SK-N-SH (cell line): Measurements from ENCODE around the gene FNDC3B. TPM values are rescaled to one million over a fixed set of nuclear protein-coding genes. Genes with fewer than 3 reads are reported as not detected.

Experiments used
- CTCF ChIA-PET: fragments of 300-600, 350-600 bp; formaldehyde crosslinking; extraction: SDS; loops from one replicate; lab custom pipeline; 2021; lab: Yijun Ruan, JAX
- POLR2A ChIA-PET: fragments of 350-600 bp; sonication (Branson Sonifier 250); formaldehyde crosslinking; extraction: SDS; loops from one replicate; lab custom pipeline; 2020; ENCODE audit warnings: antibody characterized with exemption, inconsistent platforms; lab: Yijun Ruan, JAX
- DNase-seq: peaks from one replicate; pipeline ENCODE4 v3.0.0; 2012
- H2AFZ ChIP-seq: fragments of 200-600 bp; sonication (generic); 2 replicates; pipeline ENCODE4 v1.8.1; 2016; ENCODE audit warnings: antibody characterized with exemption, mild to moderate bottlenecking, low read depth
- H3F3A ChIP-seq: fragments of 200-600 bp; sonication (generic); replicated peaks from 2 replicates; pipeline ENCODE3; 2016; ENCODE audit warnings: antibody characterized with exemption, mild to moderate bottlenecking; ENCODE audit not compliant: insufficient read depth
- H3K27ac ChIP-seq, 2 experiments: fragments of 200-500 bp in 1 of 2; fragments of 200-600 bp in 1 of 2; sonication (Bioruptor generic) in 1 of 2; sonication (generic), shearing (Covaris generic) in 1 of 2; 2 replicates each; pipeline versions ENCODE4 v1.5.1 to v1.6.1; 2014 to 2016; ENCODE audit warnings: low read depth in 2 of 2, inconsistent platforms in 1 of 2, low read length in 1 of 2, mild to moderate bottlenecking in 1 of 2, mixed read lengths in 1 of 2
- H3K27me3 ChIP-seq: fragments of 200-600 bp; sonication (generic), shearing (Covaris generic); 2 replicates; pipeline ENCODE4 v1.6.1; 2016; ENCODE audit warnings: mixed run types; ENCODE audit not compliant: insufficient read depth
- H3K36me3 ChIP-seq, 2 experiments: fragments of 200-500 bp in 1 of 2; fragments of 200-600 bp in 1 of 2; sonication (Bioruptor generic) in 1 of 2; sonication (generic) in 1 of 2; replicated peaks in 1 of 2; 2 replicates each; pipeline versions ENCODE3 to v1.5.1; 2014 to 2016; ENCODE audit warnings: low read length in 1 of 2, mild to moderate bottlenecking in 1 of 2; ENCODE audit not compliant: insufficient read depth in 2 of 2, control insufficient read depth in 1 of 2
- H3K4me1 ChIP-seq, 2 experiments: fragments of 200-500 bp in 1 of 2; fragments of 200-600 bp in 1 of 2; sonication (Bioruptor generic) in 1 of 2; sonication (generic), shearing (Covaris generic) in 1 of 2; 2 replicates each; pipeline versions ENCODE4 v1.5.1 to v1.6.1; 2014 to 2016; ENCODE audit warnings: low read depth in 1 of 2, low read length in 1 of 2, mixed run types in 1 of 2; ENCODE audit not compliant: insufficient read depth in 2 of 2, control insufficient read depth in 1 of 2
- H3K4me2 ChIP-seq: fragments of 200-600 bp; sonication (generic), shearing (Covaris generic); 2 replicates; pipeline ENCODE4 v1.6.1; 2017; ENCODE audit warnings: mixed run types
- H3K4me3 ChIP-seq, 2 experiments: fragments of 200-500 bp in 1 of 2; fragments of 200-600 bp in 1 of 2; sonication (Bioruptor generic) in 1 of 2; sonication (generic), shearing (Covaris generic) in 1 of 2; 2 replicates each; pipeline versions ENCODE4 v1.5.1 to v1.8.1; 2014 to 2016; ENCODE audit warnings: low read depth in 2 of 2, inconsistent platforms in 1 of 2, low read length in 1 of 2, mild to moderate bottlenecking in 1 of 2, mixed read lengths in 1 of 2, moderate library complexity in 1 of 2
- H3K79me2 ChIP-seq: fragments of 200-600 bp; sonication (generic); 2 replicates; pipeline ENCODE4 v1.8.1; 2017; ENCODE audit warnings: mild to moderate bottlenecking; ENCODE audit not compliant: insufficient read depth
- H3K9ac ChIP-seq: fragments of 200-600 bp; sonication (generic); 2 replicates; pipeline ENCODE4 v1.6.1; 2017; ENCODE audit warnings: mixed run types
- H3K9me2 ChIP-seq: fragments of 200-600 bp; sonication (generic); 2 replicates; pipeline ENCODE4 v1.6.1; 2017; ENCODE audit warnings: mixed run types
- H3K9me3 ChIP-seq: fragments of 200-600 bp; sonication (generic); 2 replicates; pipeline ENCODE4 v1.6.1; 2017; ENCODE audit warnings: mixed run types, mild to moderate bottlenecking, moderate library complexity
- H4K20me1 ChIP-seq: fragments of 200-600 bp; sonication (generic); 2 replicates; pipeline ENCODE4 v1.6.1; 2017; ENCODE audit warnings: mild to moderate bottlenecking, mixed run types; ENCODE audit not compliant: insufficient read depth
- CHD2 ChIP-seq: fragments of 150-350 bp; IDR thresholded peaks from 2 replicates; pipeline ENCODE4 v1.6.1; 2018; ENCODE audit warnings: low read length; ENCODE audit not compliant: partially characterized antibody
- EP300 ChIP-seq, 2 experiments: IDR thresholded peaks; 2 replicates each; pipeline versions ENCODE4 v1.4.0 to v1.6.1; 2012; ENCODE audit warnings: borderline replicate concordance in 1 of 2, low read depth in 1 of 2, low read length in 1 of 2
- FOXJ3 ChIP-seq: sonication (generic); formaldehyde crosslinking; IDR thresholded peaks from 2 replicates; pipeline ENCODE4 v1.5.1; 2020; ENCODE audit warnings: mild to moderate bottlenecking, missing genetic modification reagents
- FOXM1 ChIP-seq: IDR thresholded peaks from 2 replicates; pipeline ENCODE4 v1.4.0; 2012; ENCODE audit warnings: low read depth, mild to moderate bottlenecking
- IRF3 ChIP-seq: fragments of 150-350 bp; IDR thresholded peaks from 2 replicates; pipeline ENCODE4 v1.6.1; 2016; ENCODE audit warnings: mild to moderate bottlenecking, low read depth, low read length
- JUND ChIP-seq: IDR thresholded peaks from 2 replicates; pipeline ENCODE4 v1.4.0; 2012
- MEF2A ChIP-seq: IDR thresholded peaks from 2 replicates; pipeline ENCODE4 v1.4.0; 2012; ENCODE audit warnings: low read depth, borderline replicate concordance
- NFIC ChIP-seq: IDR thresholded peaks from 2 replicates; pipeline ENCODE4 v1.4.0; 2012; ENCODE audit warnings: borderline replicate concordance
- NRF1 ChIP-seq: IDR thresholded peaks from 2 replicates; pipeline ENCODE4 v1.6.1; 2012; ENCODE audit warnings: low read depth, mild to moderate bottlenecking, low read length
- RAD21 ChIP-seq: IDR thresholded peaks from 2 replicates; pipeline ENCODE4 v1.6.1; 2012; ENCODE audit warnings: mild to moderate bottlenecking, low read length
- REST ChIP-seq: IDR thresholded peaks from 2 replicates; pipeline ENCODE4 v1.6.1; 2012; ENCODE audit warnings: mild to moderate bottlenecking, low read depth, low read length, moderate library complexity
- RFX5 ChIP-seq: IDR thresholded peaks from 2 replicates; pipeline ENCODE4 v1.6.1; 2012; ENCODE audit warnings: mild to moderate bottlenecking, improper control_type of control experiment, low read length
- SMC3 ChIP-seq: IDR thresholded peaks from 2 replicates; pipeline ENCODE4 v1.6.1; 2012; ENCODE audit warnings: low read depth, low read length, improper control_type of control experiment
- TAF1 ChIP-seq: IDR thresholded peaks from 2 replicates; pipeline ENCODE4 v1.6.1; 2012; ENCODE audit warnings: low read depth, mild to moderate bottlenecking, low read length, moderate library complexity, borderline replicate concordance
- TCF12 ChIP-seq: IDR thresholded peaks from 2 replicates; pipeline ENCODE4 v1.4.0; 2012
- TEAD4 ChIP-seq: IDR thresholded peaks from 2 replicates; pipeline ENCODE4 v1.4.0; 2012; ENCODE audit warnings: mild to moderate bottlenecking, borderline replicate concordance; ENCODE audit not compliant: insufficient read depth
- USF1 ChIP-seq: IDR thresholded peaks from 2 replicates; pipeline ENCODE4 v1.4.0; 2012; ENCODE audit warnings: low read depth, borderline replicate concordance
- YY1 ChIP-seq: IDR thresholded peaks from 2 replicates; pipeline ENCODE4 v1.4.0; 2012; ENCODE audit warnings: low read depth, mild to moderate bottlenecking
- WGBS: methylation state at CpG from one replicate; pipeline ENCODE4 v1.1.6; 2017; ENCODE audit warnings: low lambda C conversion rate; 5-methylcytosine and 5-hydroxymethylcytosine counted together
- polyA plus RNA-seq, 3 experiments: library from polyadenylated mRNA; depleted of rRNA; stranded (reverse); fragments of >200 nt; gene quantifications; 2 replicates each; pipeline ENCODE4 v1.2.3, GENCODE V29; 2012
- TF ChIP-seq, protein P1 (sequence below): IDR thresholded peaks from 2 replicates; pipeline ENCODE4 v1.4.0; 2012; ENCODE audit warnings: low read depth
- TF ChIP-seq, protein P2 (sequence below): fragments of 200-600 bp; sonication (generic); IDR thresholded peaks from 2 replicates; pipeline ENCODE4 v1.6.1; 2017; ENCODE audit warnings: antibody characterized with exemption, mild to moderate bottlenecking, moderate library complexity

FNDC3B gene
- polyA plus RNA-seq, 1 of the 3 experiments (the other 2 are of a cell fraction), result 10.4 TPM

DNA sequence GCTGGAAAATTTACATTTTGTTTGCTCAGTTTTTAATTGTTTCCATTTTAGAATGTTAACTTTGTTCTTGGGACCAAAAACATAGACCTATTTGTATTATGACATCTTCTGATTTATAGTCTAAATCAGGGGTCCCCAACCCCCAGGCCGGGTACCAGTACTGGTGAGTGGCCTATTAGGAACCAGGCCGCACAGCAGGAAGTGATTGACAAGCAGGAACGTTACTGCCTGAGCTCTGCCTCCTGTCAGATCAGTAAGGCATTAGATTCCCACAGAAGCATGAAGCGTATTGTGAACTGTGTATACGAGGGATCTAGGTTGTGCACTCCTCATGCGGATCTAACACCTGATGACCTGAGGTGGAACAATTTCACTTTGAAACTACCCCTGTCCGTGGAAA is 357.0 kb downstream of the FNDC3B start:
- ChIA-PET POLR2A (no interaction called here), CTCF (no interaction called here)
- TF ChIP-seq, protein P1, sequence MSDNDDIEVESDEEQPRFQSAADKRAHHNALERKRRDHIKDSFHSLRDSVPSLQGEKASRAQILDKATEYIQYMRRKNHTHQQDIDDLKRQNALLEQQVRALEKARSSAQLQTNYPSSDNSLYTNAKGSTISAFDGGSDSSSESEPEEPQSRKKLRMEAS, result no peak
- TF ChIP-seq NFIC (no peak), YY1 (no peak), RFX5 (no peak), TAF1 (no peak), MEF2A (no peak), EP300 (IDR thresholded peaks at IDR 0.05; ENCODE audit: borderline replicate concordance in 1 of 2, low read depth in 1 of 2, low read length in 1 of 2) (no peak), CHD2 (no peak), JUND (no peak), FOXJ3 (no peak), USF1 (no peak)
- H3K27ac ChIP-seq, result no peak overlapping the region
- no peak overlapping the region for H2AFZ ChIP-seq
- no peaks in the 10 kb centered on the region for H3K27me3 ChIP-seq
- peaks cover 10% of the 10 kb centered on the region for H3F3A ChIP-seq
- peaks cover 6% of the 10 kb centered on the region; the same call in 1 of the 2 replicates for H4K20me1 ChIP-seq
- no peak overlapping the region for H3K4me3 ChIP-seq
- no peak for DNase-seq
- 89% methylated on average over 5 of the region's 7 CpGs for WGBS
- no peak overlapping the region for H3K4me2 ChIP-seq
- H3K79me2 ChIP-seq, result peaks cover 5% of the 10 kb centered on the region; the same call in 1 of the 2 replicates
- peaks cover 32 to 64% of the 10 kb centered on the region in 2 experiments for H3K36me3 ChIP-seq
- H3K9ac ChIP-seq, result no peak overlapping the region
- H3K9me3 ChIP-seq, result no peaks in the 10 kb centered on the region
- H3K9me2 ChIP-seq, result no peaks in the 10 kb centered on the region
- peaks cover 0 to 4% of the 10 kb centered on the region in 2 experiments; a peak in 1 of 4 replicates for H3K4me1 ChIP-seq

- 71% methylated on average over 1 of the region's 1 CpG for WGBS
- H3K79me2 ChIP-seq, result peaks cover 5% of the 10 kb centered on the region; the same call in 1 of the 2 replicates
- ChIA-PET CTCF (interaction anchor here (1.0 kb wide), 1 partner anchor 9 kb away, joined by 3 read pairs; no protein-coding TSS in a partner anchor), POLR2A (no interaction called here)
- H3K27ac ChIP-seq, result no peak overlapping the region
- H3K4me1 ChIP-seq, result no peaks in the 10 kb centered on the region
- no peaks in the 10 kb centered on the region for H3K27me3 ChIP-seq
- no peak overlapping the region for H2AFZ ChIP-seq
- DNase-seq, result no peak
- no peaks in the 10 kb centered on the region for H4K20me1 ChIP-seq
- H3K9me3 ChIP-seq, result no peaks in the 10 kb centered on the region
- no peak overlapping the region for H3K9ac ChIP-seq
- no peak overlapping the region for H3K4me2 ChIP-seq
- peaks cover 37 to 72% of the 10 kb centered on the region in 2 experiments for H3K36me3 ChIP-seq
- H3K9me2 ChIP-seq, result no peaks in the 10 kb centered on the region
- no peak overlapping the region for H3K4me3 ChIP-seq
- H3F3A ChIP-seq, result peaks cover 7% of the 10 kb centered on the region
- TF ChIP-seq, protein P2, sequence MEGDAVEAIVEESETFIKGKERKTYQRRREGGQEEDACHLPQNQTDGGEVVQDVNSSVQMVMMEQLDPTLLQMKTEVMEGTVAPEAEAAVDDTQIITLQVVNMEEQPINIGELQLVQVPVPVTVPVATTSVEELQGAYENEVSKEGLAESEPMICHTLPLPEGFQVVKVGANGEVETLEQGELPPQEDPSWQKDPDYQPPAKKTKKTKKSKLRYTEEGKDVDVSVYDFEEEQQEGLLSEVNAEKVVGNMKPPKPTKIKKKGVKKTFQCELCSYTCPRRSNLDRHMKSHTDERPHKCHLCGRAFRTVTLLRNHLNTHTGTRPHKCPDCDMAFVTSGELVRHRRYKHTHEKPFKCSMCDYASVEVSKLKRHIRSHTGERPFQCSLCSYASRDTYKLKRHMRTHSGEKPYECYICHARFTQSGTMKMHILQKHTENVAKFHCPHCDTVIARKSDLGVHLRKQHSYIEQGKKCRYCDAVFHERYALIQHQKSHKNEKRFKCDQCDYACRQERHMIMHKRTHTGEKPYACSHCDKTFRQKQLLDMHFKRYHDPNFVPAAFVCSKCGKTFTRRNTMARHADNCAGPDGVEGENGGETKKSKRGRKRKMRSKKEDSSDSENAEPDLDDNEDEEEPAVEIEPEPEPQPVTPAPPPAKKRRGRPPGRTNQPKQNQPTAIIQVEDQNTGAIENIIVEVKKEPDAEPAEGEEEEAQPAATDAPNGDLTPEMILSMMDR, result no peak
- no peak for TF ChIP-seq SMC3
- TF ChIP-seq EP300 (IDR thresholded peaks at IDR 0.05; ENCODE audit: borderline replicate concordance in 1 of 2, low read depth in 1 of 2, low read length in 1 of 2), result no peak
- TF ChIP-seq IRF3, result no peak
- TF ChIP-seq TEAD4, result no peak
- no peak for TF ChIP-seq CHD2
- TF ChIP-seq NRF1, result no peak
- no peak for TF ChIP-seq TCF12
- no peak for TF ChIP-seq RAD21
- TF ChIP-seq REST, result no peak
- no peak for TF ChIP-seq FOXM1
These were observed 358.5 kb downstream of the FNDC3B start for GRCh38 chr3:172397716-172398405.
